HFFc6 (cell line): ENCODE data around the gene ERG. TPM values are rescaled to one million over a fixed set of nuclear protein-coding genes. Genes with fewer than 3 reads are reported as not detected.

Experiments
- DNase-seq: peaks from one replicate; pipeline ENCODE4 v3.0.0-alpha.2; 2018
- H3K27ac Mint-ChIP-seq: 2 replicates; pipeline ENCODE4 v1.8.0; 2020; ENCODE audit warnings: mild to moderate bottlenecking, mixed read lengths
- H3K27me3 Mint-ChIP-seq: 2 replicates; pipeline ENCODE4 v1.8.0; 2021; ENCODE audit warnings: mild to moderate bottlenecking, moderate library complexity, mixed read lengths; ENCODE audit not compliant: insufficient read depth
- H3K36me3 Mint-ChIP-seq: 2 replicates; pipeline ENCODE4 v1.8.0; 2021; ENCODE audit warnings: low read depth, mixed read lengths
- H3K4me1 Mint-ChIP-seq: 2 replicates; pipeline ENCODE4 v1.8.0; 2020; ENCODE audit warnings: low read depth, mixed read lengths
- H3K4me3 Mint-ChIP-seq: 2 replicates; pipeline ENCODE4 v1.8.0; 2020; ENCODE audit warnings: mild to moderate bottlenecking, moderate library complexity, mixed read lengths
- H3K9me3 Mint-ChIP-seq: 2 replicates; pipeline ENCODE4 v1.8.0; 2020; ENCODE audit warnings: mild to moderate bottlenecking, mixed read lengths
- CTCF ChIP-seq: fragments of 200-600 bp; sonication (generic); IDR thresholded peaks from 2 replicates; pipeline ENCODE4 v1.5.0; 2021; ENCODE audit warnings: antibody characterized with exemption, mild to moderate bottlenecking
- total RNA-seq, 6 experiments: library from RNA; stranded (reverse); fragmentation: NEBNext Ultra II Directional; extraction: Animal tissue kit (Norgen Biotek cat#: 25700); gene quantifications; 2 replicates in 1 of 6; 3 replicates in 5 of 6; pipeline ENCODE4 v1.2.3, GENCODE V29; 2021

The ERG gene
- total RNA-seq, 6 experiments from 2014 or later = not detected

DNA sequence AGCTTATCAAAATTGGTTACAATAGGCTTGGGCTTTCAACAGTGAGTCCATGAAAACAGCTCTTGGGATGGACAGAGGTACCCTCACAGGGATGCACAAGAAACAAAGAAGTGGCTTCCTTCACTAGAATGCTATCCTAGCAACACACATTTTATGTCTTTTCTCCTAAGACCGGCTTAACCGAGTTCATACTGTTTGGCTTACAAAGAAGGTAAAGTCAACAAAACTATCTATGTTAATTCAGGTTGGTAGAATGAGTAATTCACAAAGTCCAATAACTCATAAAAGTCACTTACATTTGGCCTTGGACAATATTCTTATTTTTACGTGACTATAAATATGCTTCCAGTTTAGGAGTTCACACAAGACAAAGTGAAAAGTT lies 9.0 kb downstream of the ERG start:
- H3K27me3 Mint-ChIP-seq = peaks cover 4% of the 10 kb centered on the region; the same call in 1 of the 2 replicates
- no peak overlapping the region for H3K27ac Mint-ChIP-seq
- H3K4me3 Mint-ChIP-seq = no peak overlapping the region
- no peaks in the 10 kb centered on the region for H3K9me3 Mint-ChIP-seq
- no peaks in the 10 kb centered on the region for H3K36me3 Mint-ChIP-seq
- peaks cover 17% of the 10 kb centered on the region for H3K4me1 Mint-ChIP-seq
- no peak for TF ChIP-seq CTCF
- DNase-seq = no peak

DNA sequence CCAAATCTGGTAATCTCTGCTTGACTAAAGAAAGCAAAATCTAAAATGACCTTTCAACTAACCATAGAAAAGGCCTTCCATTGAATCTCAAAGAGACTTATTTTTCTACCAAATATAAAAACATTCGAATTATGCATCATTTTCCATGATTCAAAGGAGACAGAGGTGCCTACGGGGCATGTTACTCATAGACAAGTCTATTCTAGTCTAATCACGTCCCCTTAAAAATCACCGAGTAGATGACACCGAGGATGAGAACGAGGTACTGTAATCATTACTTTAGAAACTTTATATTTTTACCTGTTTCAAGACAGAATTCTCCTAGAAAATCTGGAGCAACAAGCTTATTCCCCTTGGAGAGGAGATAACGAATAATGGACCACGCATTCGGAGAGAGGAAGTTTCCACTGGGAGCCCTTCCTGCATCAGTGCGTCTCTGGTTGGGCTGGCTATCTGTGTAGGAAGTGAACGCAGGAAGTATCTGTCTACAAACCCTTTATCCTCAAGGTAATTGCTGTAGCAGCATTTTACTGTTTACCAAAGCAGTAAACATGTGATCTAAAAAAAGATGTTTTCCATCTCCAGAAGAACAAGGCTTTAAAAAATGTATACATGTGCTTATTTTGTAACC lies 9.5 kb downstream of the ERG start:
- Mint-ChIP-seq H3K4me3 (no peak overlapping the region), H3K4me1 (peaks cover 21% of the 10 kb centered on the region), H3K27ac (no peak overlapping the region), H3K9me3 (no peaks in the 10 kb centered on the region), H3K36me3 (no peaks in the 10 kb centered on the region), H3K27me3 (peaks cover 4% of the 10 kb centered on the region; the same call in 1 of the 2 replicates)
- DNase-seq = no peak
- TF ChIP-seq CTCF = no peak

DNA sequence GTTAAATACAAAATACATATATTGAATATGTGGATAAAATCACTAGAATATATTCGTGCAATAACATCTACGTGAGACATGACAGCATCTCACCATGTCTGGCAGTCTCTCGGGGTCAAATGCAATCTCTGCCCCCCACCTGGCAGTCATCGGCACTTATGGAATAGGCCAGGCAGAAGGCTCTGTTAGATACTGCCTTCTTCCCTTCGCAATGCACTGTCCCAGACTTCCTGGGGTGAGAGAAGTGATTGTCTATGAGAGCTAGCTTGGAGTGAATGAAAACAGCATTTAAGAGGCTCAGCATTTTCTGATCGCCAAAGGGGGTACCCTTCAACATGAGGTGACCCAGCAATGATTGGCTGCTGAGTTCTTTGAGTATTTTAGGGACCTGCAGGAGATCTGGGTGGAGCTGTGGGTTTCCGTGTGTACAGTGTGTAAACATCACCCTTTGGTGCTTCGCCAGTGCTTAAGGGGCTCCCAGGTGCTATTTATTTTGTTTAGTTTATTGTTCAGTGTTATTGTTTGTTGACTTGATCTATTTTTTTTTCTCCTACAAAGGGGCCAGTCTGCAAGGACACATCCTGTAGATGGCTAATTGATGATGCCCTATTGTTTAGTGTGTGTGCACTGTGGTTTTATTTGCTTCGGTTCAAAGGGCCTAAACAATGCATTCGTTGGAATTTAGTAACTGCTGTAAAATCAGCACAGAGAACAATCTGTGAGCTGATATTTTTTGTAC lies 10.2 kb downstream of the ERG start:
- peaks cover 23% of the 10 kb centered on the region for H3K4me1 Mint-ChIP-seq
- no peak overlapping the region for H3K27ac Mint-ChIP-seq
- H3K36me3 Mint-ChIP-seq = no peaks in the 10 kb centered on the region
- no peak for TF ChIP-seq CTCF
- H3K9me3 Mint-ChIP-seq = no peaks in the 10 kb centered on the region
- DNase-seq = no peak
- H3K4me3 Mint-ChIP-seq = no peak overlapping the region
- peaks cover 4% of the 10 kb centered on the region; the same call in 1 of the 2 replicates for H3K27me3 Mint-ChIP-seq

DNA sequence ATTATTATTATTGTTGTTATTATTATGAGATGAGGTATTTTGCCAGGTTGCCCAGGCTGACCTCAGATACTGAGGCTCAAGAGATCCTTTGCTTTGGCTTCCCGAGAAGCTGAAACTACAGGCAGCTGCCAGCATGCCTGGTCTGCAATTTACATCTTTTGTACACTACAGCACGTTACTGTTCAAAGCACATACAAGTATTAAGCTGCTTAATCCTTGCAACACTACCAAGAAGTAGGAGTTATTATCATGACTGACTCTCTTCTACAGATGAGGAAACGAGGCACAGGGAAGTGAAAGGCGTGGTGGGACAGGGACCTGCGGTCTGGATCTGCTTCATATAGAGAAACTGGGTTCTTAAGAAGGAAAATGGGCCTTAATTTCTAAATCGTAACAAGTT lies 11.6 kb downstream of the ERG start:
- Mint-ChIP-seq H3K27ac (peak overlapping the region; percentile 44; the same call in 1 of the 2 replicates), H3K9me3 (no peaks in the 10 kb centered on the region), H3K4me3 (no peak overlapping the region), H3K36me3 (no peaks in the 10 kb centered on the region), H3K4me1 (peaks cover 23% of the 10 kb centered on the region), H3K27me3 (peaks cover 5% of the 10 kb centered on the region)
- DNase-seq = no peak
- TF ChIP-seq CTCF = no peak

DNA sequence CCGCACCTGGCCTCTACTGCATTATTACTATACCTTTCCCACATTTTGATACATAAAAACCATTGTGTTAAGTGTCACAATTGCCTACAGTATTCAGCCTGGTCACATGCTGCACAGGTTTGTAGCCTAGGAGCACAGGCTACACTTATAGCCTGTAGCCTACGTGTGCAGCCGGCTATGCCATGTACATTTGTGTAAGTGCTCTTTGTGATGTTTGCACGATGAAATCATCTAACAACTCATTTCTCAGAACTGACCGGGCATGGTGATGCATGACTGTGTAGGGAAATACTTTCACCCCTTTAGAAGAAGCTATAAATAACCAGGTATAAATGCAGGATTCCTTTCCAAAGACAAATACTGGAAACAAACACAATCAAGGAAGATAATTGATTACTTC lies 12.1 kb downstream of the ERG start:
- no peaks in the 10 kb centered on the region for H3K9me3 Mint-ChIP-seq
- peak overlapping the region; percentile 44; the same call in 1 of the 2 replicates for H3K27ac Mint-ChIP-seq
- H3K4me3 Mint-ChIP-seq = peak overlapping the region; percentile 5; the same call in 1 of the 2 replicates
- H3K36me3 Mint-ChIP-seq = no peaks in the 10 kb centered on the region
- H3K4me1 Mint-ChIP-seq = peaks cover 23% of the 10 kb centered on the region
- H3K27me3 Mint-ChIP-seq = peaks cover 5% of the 10 kb centered on the region
- DNase-seq = peak; percentile 80
- TF ChIP-seq CTCF = no peak
